ENCODE measurements around the gene PRPF8. TPM values are rescaled to one million over a fixed set of nuclear protein-coding genes. Genes with fewer than 3 reads are reported as not detected.

The PRPF8 gene
- total and polyA plus RNA-seq, 2 of the 13 experiments (the other 11 are each of a cell fraction or from before 2014, with no cell fraction given) = 112 to 179 TPM

- TF ChIP-seq ZBTB43 (CRISPR knock-in tag; conservative IDR thresholded peaks at IDR 0.05) = peak; percentile 81; the same call in 1 of the 2 replicates
- no peak for TF ChIP-seq RBM39 (IDR thresholded peaks at IDR 0.05; ENCODE audit: low read depth, low read length, poor library complexity, severe bottlenecking)
- no peak for TF ChIP-seq ZKSCAN5 (CRISPR knock-in tag; IDR thresholded peaks at IDR 0.05)
- no peak for TF ChIP-seq GMEB2 (CRISPR knock-in tag; IDR thresholded peaks at IDR 0.05; ENCODE audit: low read depth)
- TF ChIP-seq RARA (CRISPR knock-in tag; IDR thresholded peaks at IDR 0.05) = peak; percentile 54; the same call in 1 of the 2 replicates
- TF ChIP-seq ATF4 (CRISPR knock-in tag; IDR thresholded peaks at IDR 0.05) = no peak
- no peak for TF ChIP-seq ZNF589 (CRISPR knock-in tag; conservative IDR thresholded peaks at IDR 0.05)
- TF ChIP-seq RFX1 (IDR thresholded peaks at IDR 0.05) = no peak
- no peak for TF ChIP-seq ZFP90 (CRISPR knock-in tag; IDR thresholded peaks at IDR 0.05; ENCODE audit: borderline replicate concordance)
- peak; percentile 74 for TF ChIP-seq HDAC2 (CRISPR knock-in tag; IDR thresholded peaks at IDR 0.05)
- no peak for TF ChIP-seq KLF6 (CRISPR knock-in tag; IDR thresholded peaks at IDR 0.05)
- 0 out of 2 replicates have a peak, but pooled peaks have one; percentile 22 for TF ChIP-seq YEATS4 (CRISPR knock-in tag; IDR thresholded peaks at IDR 0.05; ENCODE audit: borderline replicate concordance)
- TF ChIP-seq E2F2 (CRISPR knock-in tag; IDR thresholded peaks at IDR 0.05; ENCODE audit: borderline replicate concordance) = no peak
- no peak for TF ChIP-seq SRSF9 (IDR thresholded peaks at IDR 0.05; ENCODE audit: borderline replicate concordance, insufficient read depth, low read depth, low read length, poor library complexity, severe bottlenecking)
- TF ChIP-seq SETDB1 (CRISPR knock-in tag; IDR thresholded peaks at IDR 0.05; ENCODE audit: borderline replicate concordance) = no peak
- no peak for TF ChIP-seq TRIM22 (IDR thresholded peaks at IDR 0.05)
- TF ChIP-seq ZNF607 (CRISPR knock-in tag; IDR thresholded peaks at IDR 0.05; ENCODE audit: borderline replicate concordance) = no peak
- no peak for TF ChIP-seq CREB3 (CRISPR knock-in tag; IDR thresholded peaks at IDR 0.05)
- no peak for TF ChIP-seq GPBP1L1 (CRISPR knock-in tag; IDR thresholded peaks at IDR 0.05)
- TF ChIP-seq SALL1 (CRISPR knock-in tag; IDR thresholded peaks at IDR 0.05) = peak; percentile 73
- no peak for TF ChIP-seq DNMT1 (CRISPR knock-in tag; IDR thresholded peaks at IDR 0.05)
Observed at GRCh38 chr17:1606352-1606985, 78.2 kb downstream of the PRPF8 start (continued).
